Measurements from ENCODE around the gene TTLL6.

TTLL6 gene

DNA sequence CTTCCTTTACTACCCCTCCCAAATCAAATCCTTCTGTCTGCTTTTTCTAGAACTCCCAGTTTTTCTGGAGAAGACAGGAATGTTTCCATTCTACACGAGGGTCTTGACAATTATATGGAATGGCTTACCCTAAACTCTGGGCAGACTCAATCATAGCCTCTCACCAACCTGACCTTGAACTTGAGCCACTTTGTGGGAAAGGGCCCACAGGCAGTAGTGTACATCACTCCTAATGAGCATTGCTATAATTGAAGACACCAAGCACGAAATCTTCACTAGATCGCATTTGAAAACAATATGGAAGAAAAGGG lies 86.8 kb downstream of the TTLL6 start:
- TF ChIP-seq, protein P1, sequence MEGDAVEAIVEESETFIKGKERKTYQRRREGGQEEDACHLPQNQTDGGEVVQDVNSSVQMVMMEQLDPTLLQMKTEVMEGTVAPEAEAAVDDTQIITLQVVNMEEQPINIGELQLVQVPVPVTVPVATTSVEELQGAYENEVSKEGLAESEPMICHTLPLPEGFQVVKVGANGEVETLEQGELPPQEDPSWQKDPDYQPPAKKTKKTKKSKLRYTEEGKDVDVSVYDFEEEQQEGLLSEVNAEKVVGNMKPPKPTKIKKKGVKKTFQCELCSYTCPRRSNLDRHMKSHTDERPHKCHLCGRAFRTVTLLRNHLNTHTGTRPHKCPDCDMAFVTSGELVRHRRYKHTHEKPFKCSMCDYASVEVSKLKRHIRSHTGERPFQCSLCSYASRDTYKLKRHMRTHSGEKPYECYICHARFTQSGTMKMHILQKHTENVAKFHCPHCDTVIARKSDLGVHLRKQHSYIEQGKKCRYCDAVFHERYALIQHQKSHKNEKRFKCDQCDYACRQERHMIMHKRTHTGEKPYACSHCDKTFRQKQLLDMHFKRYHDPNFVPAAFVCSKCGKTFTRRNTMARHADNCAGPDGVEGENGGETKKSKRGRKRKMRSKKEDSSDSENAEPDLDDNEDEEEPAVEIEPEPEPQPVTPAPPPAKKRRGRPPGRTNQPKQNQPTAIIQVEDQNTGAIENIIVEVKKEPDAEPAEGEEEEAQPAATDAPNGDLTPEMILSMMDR (IDR thresholded peaks at IDR 0.05): no peak
- peaks cover 0 to 31% (median 16%) of the 10 kb centered on the region in 4 donors for H3K4me1 ChIP-seq
- no peaks in the 10 kb centered on the region for H3K36me3 ChIP-seq
- H3K4me3 ChIP-seq: no peak overlapping the region
- H3K9me3 ChIP-seq: no peaks in the 10 kb centered on the region
- H3K27ac ChIP-seq: no peak overlapping the region
- intact Hi-C loops (cut with DNase I; ENCODE audit: low total_unique reads): no loop called here
- DNase-seq: no peak
- peaks cover 2 to 100% of the 10 kb centered on the region in 2 donors for H3K27me3 ChIP-seq

DNA sequence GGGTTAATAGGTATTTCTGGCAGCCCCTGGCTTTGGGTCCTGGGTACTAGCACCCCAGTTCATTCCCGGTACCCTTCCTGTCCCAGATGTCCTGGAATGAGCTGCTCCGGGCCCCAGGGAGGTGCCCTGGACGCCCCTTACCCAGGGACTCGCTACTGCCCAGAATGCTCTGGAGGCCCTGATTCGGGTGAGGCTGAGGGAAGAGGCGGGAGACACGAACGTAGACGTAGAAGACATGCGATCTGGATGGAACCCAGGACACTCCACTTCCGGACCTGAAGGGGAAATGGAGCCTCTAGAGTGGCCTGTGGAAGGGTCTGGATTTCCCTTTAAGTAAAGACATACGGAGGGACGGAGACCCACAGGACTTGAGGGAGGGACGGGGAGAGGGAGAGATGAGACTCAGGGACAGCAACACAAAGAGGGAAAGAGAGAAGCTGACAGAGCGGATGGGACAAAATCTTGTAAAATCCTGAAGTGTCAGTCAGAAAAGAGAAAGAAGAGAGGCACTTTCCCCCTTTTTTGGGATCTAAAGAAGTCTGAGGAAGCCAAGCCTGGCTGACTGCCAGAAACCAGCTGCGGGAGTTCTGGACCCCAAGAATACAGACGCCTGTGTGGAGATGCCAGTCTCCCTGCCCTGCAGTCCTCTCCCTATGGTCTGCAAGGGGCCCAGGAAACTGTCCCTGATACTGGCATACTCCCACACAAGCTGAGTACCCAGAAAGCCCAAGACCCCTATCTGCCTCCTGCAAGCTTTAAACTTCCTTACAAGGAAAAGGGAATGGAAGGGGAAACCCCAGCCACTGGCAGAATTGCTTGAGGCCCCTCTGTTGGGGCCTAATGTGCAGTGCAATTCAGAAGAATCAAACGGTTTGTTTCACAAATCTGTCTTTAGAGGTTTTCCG lies 87.4 kb downstream of the TTLL6 start:
- intact Hi-C loops (cut with DNase I; ENCODE audit: low total_unique reads): loop anchor here (5.0 to 10.0 kb wide), 2 partner anchors 63 to 155 kb away; no protein-coding TSS in a partner anchor

DNA sequence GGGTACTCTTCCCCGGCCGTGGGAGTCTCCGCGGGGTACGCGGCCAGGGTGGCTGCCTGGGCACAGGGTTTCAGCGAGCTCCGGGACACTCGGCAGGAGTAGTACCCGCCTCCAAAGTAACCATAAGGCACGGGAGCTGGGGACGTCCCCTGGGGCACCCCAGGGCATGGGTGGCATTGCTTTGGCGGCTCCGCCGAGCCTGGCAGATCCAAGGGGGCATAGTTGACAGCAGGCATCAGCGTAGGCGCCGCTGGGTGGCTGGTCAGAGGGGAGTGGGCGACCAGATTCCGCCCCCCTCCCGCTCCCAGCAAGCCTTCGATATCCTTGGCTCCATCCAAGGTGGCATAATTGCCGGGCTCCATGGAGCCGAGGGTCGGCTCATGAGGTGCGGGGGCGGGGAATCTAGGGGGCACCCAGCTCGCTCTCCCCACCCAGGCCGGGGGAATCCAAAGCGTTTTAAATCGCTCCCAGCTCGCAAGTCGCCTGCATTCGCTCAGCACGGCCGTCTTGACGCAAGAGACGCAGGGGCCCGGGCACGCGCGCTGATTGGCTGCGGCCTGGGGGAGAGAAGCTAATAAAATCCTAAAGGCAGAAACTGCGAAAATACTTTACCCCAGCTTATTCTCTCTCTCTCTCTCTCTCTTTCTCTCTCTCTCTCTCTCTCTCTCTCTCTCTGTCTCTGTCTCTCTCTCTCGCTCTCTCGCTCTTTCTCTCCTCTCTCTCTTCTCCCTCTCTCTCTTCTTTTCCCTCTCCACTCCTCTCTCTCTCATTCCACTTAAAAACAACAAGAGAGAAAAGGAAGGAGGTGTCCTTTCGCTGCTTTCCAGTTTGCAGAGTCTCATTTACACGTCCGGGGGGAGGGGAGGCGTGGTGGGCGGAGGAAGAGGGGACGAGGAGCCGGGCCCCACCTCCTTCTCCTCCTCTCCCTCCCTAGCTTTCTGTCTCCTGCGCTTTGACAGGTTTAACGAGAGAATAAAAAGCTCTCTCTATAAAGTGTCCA lies 88.5 kb downstream of the TTLL6 start, which contains the start of gene HOXB13:
TSS of gene HOXB13 (minus strand) at position 519 of the 1,000 bp plus-strand sequence. CDS start at position 362, 157 bp downstream.
- TF ChIP-seq, protein P1 (IDR thresholded peaks at IDR 0.05): no peak
- Histone ChIP-seq H3K27ac (no peak within 1 kb of the TSS), H3K4me3 (no peak within 1 kb of the TSS), H3K9me3 (no peaks in the 10 kb centered on the region), H3K36me3 (no peaks in the 10 kb centered on the region), H3K27me3 (peaks cover 6 to 100% of the 10 kb centered on the region in 2 donors), H3K4me1 (peaks cover 0 to 42% (median 31%) of the 10 kb centered on the region in 4 donors)
- intact Hi-C loops (cut with DNase I; ENCODE audit: low total_unique reads): loop anchor here (5.0 to 10.0 kb wide), 2 partner anchors 64 to 156 kb away; no protein-coding TSS in a partner anchor
- no peak for DNase-seq

More for the DNA sequence above, 87.4 kb downstream of the TTLL6 start:
- Histone ChIP-seq H3K27me3 (peaks cover 6 to 100% of the 10 kb centered on the region in 2 donors), H3K27ac (no peak overlapping the region), H3K4me1 (peaks cover 0 to 37% (median 21%) of the 10 kb centered on the region in 4 donors), H3K4me3 (no peak overlapping the region), H3K9me3 (no peaks in the 10 kb centered on the region), H3K36me3 (no peaks in the 10 kb centered on the region)
- DNase-seq: no peak
- TF ChIP-seq, protein P1 (IDR thresholded peaks at IDR 0.05): no peak

DNA sequence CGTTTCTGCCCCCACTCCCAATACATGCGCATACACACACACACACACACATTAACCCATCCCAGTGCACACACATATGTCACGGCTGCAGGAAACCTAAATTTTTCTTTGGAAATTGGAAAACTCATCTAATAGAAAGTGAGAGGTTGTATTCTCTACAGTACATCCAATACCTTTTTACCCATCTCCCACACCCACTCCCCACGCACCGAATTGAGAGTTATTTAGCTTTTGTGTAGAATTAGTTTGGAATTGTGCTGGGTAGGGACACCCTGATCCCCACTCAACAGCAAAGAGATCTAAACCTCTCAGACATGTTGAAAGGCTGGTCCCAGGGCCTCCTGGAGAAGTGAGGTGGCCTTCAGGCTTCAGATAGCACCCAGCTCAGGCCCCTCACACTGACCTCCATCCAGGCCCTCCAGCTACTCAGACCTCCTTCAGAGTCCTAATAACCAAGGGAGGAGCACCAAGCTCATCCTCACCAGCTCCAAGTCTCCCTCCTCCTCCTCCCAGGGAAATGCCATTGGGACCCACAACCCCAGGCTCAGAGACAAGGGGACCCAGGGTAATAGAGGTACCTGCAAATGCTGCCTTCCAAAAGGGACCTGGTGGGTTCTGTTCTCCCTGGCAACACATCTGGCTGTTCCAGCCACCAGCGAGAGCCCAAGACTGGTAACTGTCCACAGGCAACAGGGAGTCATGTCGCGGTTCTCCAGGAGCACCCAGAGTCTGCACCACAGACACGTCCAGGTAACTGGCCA lies 89.4 kb downstream of the TTLL6 start:
- TF ChIP-seq, protein P1 (IDR thresholded peaks at IDR 0.05): no peak
- Histone ChIP-seq H3K27me3 (peaks cover 9 to 100% of the 10 kb centered on the region in 2 donors), H3K36me3 (no peaks in the 10 kb centered on the region), H3K9me3 (no peaks in the 10 kb centered on the region), H3K4me1 (peaks cover 0 to 38% (median 27%) of the 10 kb centered on the region in 4 donors), H3K4me3 (no peak overlapping the region), H3K27ac (no peak overlapping the region)
- intact Hi-C loops (cut with DNase I; ENCODE audit: low total_unique reads): loop anchor here (5.0 to 10.0 kb wide), 2 partner anchors 65 to 157 kb away; no protein-coding TSS in a partner anchor
- no peak for DNase-seq
